Transverse colon (tissue), 4 donors: ENCODE data around the gene ZC3H12C. TPM values are rescaled to one million over a fixed set of nuclear protein-coding genes. Genes with fewer than 3 reads are reported as not detected.
"Not testable (repeated sequence)": the region's sequence is repeated elsewhere in the genome, so short reads cannot be mapped to it uniquely, and the experiment has no call there.

Experiments used
- DNase-seq: peaks from one replicate; pipeline ENCODE4 v3.0.0-alpha.2; 2019
- H3K27ac ChIP-seq, 4 donors: fragments of 200-600 bp; sonication (generic); 2 replicates each; pipeline ENCODE4 v1.5.1; 2016 to 2018; ENCODE audit warnings: inconsistent platforms in 4 of 4
- H3K27me3 ChIP-seq: fragments of 200-600 bp; sonication (generic); 2 replicates; pipeline ENCODE4 v1.5.1; 2017; ENCODE audit warnings: inconsistent platforms
- H3K36me3 ChIP-seq, 4 donors: fragments of 200-600 bp; sonication (generic); 2 replicates each; pipeline ENCODE4 v1.5.1; 2017 to 2019; ENCODE audit warnings: inconsistent platforms in 4 of 4
- H3K4me1 ChIP-seq, 4 donors: fragments of 200-600 bp; sonication (generic); 2 replicates each; pipeline ENCODE4 v1.5.1; 2017 to 2020; ENCODE audit warnings: inconsistent platforms in 4 of 4
- H3K4me3 ChIP-seq, 4 donors: fragments of 200-600 bp; sonication (generic); 1 replicate in 1 of 4; 2 replicates in 3 of 4; pipeline versions ENCODE4 v1.5.1 to v1.6.1; 2017 to 2019; ENCODE audit warnings: inconsistent platforms in 4 of 4
- H3K9me3 ChIP-seq, 2 donors: fragments of 200-600 bp; sonication (generic); 2 replicates each; pipeline ENCODE4 v1.5.1; 2017 to 2019; ENCODE audit warnings: inconsistent platforms in 2 of 2
- EP300 ChIP-seq: sonication (generic); formaldehyde crosslinking; IDR thresholded peaks from one replicate; pipeline ENCODE4 v1.6.1; 2017; ENCODE audit warnings: antibody characterized with exemption, low read depth
- POLR2A ChIP-seq: fragments of 450-650 bp; IDR thresholded peaks from one replicate; pipeline ENCODE4 v1.6.1; 2016; ENCODE audit warnings: antibody characterized with exemption, mild to moderate bottlenecking, moderate library complexity
- POLR2AphosphoS5 ChIP-seq, 3 donors: sonication (generic); formaldehyde crosslinking; IDR thresholded peaks; one replicate each; pipeline ENCODE4 v1.6.1; 2016; ENCODE audit warnings: antibody characterized with exemption in 3 of 3
- WGBS, 2 donors: methylation state at CpG; one replicate each; pipeline ENCODE4 v1.1.5; 2018; ENCODE audit warnings: low coverage in 1 of 2; 5-methylcytosine and 5-hydroxymethylcytosine counted together
- in situ Hi-C, 4 donors: fragments of 200-750 bp; cut with MboI; loops; one replicate each; pipeline versions ENCODE4 v1.15.0 to v1.15.1; 2017; ENCODE audit warnings: low sequenced_read_pairs in 3 of 4, low pct_ligation_motif_present in 1 of 4, low pct_unique_long_range_greater_than_20kb in 1 of 4
- intact Hi-C: fragments of 100-400 bp; cut with DNase I; formaldehyde crosslinking; loops from one replicate; pipeline ENCODE4 v1.15.1; 2023; ENCODE audit warnings: low total_unique reads
- total RNA-seq, 4 donors: library from RNA; depleted of rRNA; stranded (reverse); fragments of >200 nt; gene quantifications; one replicate each; pipeline ENCODE4 v1.1.0, GENCODE V29; 2016
- TF ChIP-seq, protein P1 (sequence below), 5 experiments: fragments of 200-600 bp in 3 of 5; fragments of 450-650 bp in 2 of 5; sonication (generic) in 3 of 5; IDR thresholded peaks; 1 replicate in 2 of 5; 2 replicates in 3 of 5; pipeline ENCODE4 v1.5.1; 2016 to 2017; ENCODE audit warnings: antibody characterized with exemption in 5 of 5, inconsistent platforms in 3 of 5, mild to moderate bottlenecking in 2 of 5, moderate library complexity in 1 of 5

The ZC3H12C gene
- total RNA-seq, 4 donors from 2014 or later: 6.4 to 21.2 (median 14.4) TPM

GRCh38 chr11:110059706-110060463, 33.3 kb upstream of the ZC3H12C start:
- no peaks in the 10 kb centered on the region for H3K27me3 ChIP-seq
- H3K27ac ChIP-seq: no peak overlapping the region
- in situ Hi-C loops (no loop called here), intact Hi-C loops (no loop called here)
- 28 to 42% methylated on average over 2 of the region's 2 CpGs for WGBS, 2 donors
- no peak overlapping the region for H3K4me3 ChIP-seq
- no peaks in the 10 kb centered on the region for H3K36me3 ChIP-seq
- H3K4me1 ChIP-seq: no peaks in the 10 kb centered on the region
- H3K9me3 ChIP-seq: no peaks in the 10 kb centered on the region
- TF ChIP-seq POLR2A: no peak
- TF ChIP-seq, protein P1, sequence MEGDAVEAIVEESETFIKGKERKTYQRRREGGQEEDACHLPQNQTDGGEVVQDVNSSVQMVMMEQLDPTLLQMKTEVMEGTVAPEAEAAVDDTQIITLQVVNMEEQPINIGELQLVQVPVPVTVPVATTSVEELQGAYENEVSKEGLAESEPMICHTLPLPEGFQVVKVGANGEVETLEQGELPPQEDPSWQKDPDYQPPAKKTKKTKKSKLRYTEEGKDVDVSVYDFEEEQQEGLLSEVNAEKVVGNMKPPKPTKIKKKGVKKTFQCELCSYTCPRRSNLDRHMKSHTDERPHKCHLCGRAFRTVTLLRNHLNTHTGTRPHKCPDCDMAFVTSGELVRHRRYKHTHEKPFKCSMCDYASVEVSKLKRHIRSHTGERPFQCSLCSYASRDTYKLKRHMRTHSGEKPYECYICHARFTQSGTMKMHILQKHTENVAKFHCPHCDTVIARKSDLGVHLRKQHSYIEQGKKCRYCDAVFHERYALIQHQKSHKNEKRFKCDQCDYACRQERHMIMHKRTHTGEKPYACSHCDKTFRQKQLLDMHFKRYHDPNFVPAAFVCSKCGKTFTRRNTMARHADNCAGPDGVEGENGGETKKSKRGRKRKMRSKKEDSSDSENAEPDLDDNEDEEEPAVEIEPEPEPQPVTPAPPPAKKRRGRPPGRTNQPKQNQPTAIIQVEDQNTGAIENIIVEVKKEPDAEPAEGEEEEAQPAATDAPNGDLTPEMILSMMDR (IDR thresholded peaks at IDR 0.05): no peak
- no peak for TF ChIP-seq EP300
- no peak for TF ChIP-seq POLR2AphosphoS5 (IDR thresholded peaks at IDR 0.05)
- no peak for DNase-seq

DNA sequence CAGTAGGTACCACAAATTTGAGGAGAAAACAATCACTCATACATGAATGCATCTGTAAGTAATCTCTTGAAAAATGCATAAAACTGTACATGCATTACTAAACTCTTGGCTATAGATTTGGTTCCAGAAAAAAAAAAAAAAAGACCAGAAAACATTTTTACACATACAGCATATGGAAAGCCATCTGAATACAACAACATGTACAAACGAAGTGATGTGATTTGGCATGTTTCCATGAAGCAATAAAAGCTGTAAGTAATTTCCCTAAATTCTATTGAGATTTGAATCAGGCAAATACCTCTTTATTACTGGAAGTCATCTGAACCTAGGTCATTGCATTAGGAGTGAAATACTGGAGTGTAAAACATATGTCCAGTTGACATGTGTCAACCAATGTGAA, 31.9 kb upstream of the ZC3H12C start:
- WGBS, 2 donors: 30 to 44% methylated on average over 1 of the region's 1 CpG
- Histone ChIP-seq H3K4me3 (no peak overlapping the region), H3K4me1 (no peaks in the 10 kb centered on the region), H3K27me3 (no peaks in the 10 kb centered on the region), H3K27ac (no peak overlapping the region), H3K9me3 (no peaks in the 10 kb centered on the region), H3K36me3 (no peaks in the 10 kb centered on the region)
- in situ Hi-C loops (no loop called here), intact Hi-C loops (no loop called here)
- TF ChIP-seq POLR2AphosphoS5 (IDR thresholded peaks at IDR 0.05): no peak
- DNase-seq: no peak

DNA sequence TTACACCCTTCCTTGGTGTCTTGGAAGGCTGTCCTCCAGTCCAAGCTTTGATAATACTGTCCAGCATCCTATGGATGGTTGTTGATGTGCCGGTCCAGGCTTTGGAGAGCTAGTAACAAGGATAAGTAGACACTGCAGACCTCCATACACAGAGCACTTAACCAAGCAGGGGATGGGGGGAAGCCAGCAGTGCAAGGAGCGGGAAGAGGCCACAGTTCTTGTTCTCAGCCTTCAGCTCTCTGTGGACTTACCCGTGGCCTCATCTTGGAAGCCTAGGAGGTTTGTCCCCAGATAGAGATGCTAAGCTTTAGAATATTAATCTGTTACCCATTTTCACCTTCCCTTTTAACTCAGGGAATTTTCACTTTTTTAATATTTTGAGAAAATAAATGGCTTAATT, 30.9 kb upstream of the ZC3H12C start:
- no peak for DNase-seq
- H3K27me3 ChIP-seq: no peaks in the 10 kb centered on the region
- in situ Hi-C loops: no loop called here
- 92 to 93% methylated on average over 2 to 3 of the region's 3 CpGs for WGBS, 2 donors
- H3K4me1 ChIP-seq: no peaks in the 10 kb centered on the region
- intact Hi-C loops: no loop called here
- H3K36me3 ChIP-seq: no peaks in the 10 kb centered on the region
- H3K9me3 ChIP-seq: no peaks in the 10 kb centered on the region
- H3K27ac ChIP-seq: no peak overlapping the region
- TF ChIP-seq POLR2A (no peak), POLR2AphosphoS5 (IDR thresholded peaks at IDR 0.05) (no peak), EP300 (no peak)
- TF ChIP-seq, protein P1 (IDR thresholded peaks at IDR 0.05): no peak
- no peak overlapping the region for H3K4me3 ChIP-seq

GRCh38 chr11:110065189-110065588, 28.0 kb upstream of the ZC3H12C start:
- no peak overlapping the region for H3K27ac ChIP-seq
- intact Hi-C loops (no loop called here), in situ Hi-C loops (no loop called here)
- H3K27me3 ChIP-seq: no peaks in the 10 kb centered on the region
- H3K4me3 ChIP-seq: no peak overlapping the region
- no peaks in the 10 kb centered on the region for H3K36me3 ChIP-seq
- WGBS, 2 donors: 45 to 48% methylated on average over 2 of the region's 2 CpGs
- H3K4me1 ChIP-seq: peaks cover 0 to 12% (median 2%) of the 10 kb centered on the region in 4 donors
- no peaks in the 10 kb centered on the region for H3K9me3 ChIP-seq
- DNase-seq: no peak
- no peak for TF ChIP-seq POLR2AphosphoS5 (IDR thresholded peaks at IDR 0.05)

GRCh38 chr11:110068001-110068400, 25.2 kb upstream of the ZC3H12C start:
- H3K4me3 ChIP-seq, H3K27ac ChIP-seq, H3K36me3 ChIP-seq, intact Hi-C loops, H3K27me3 ChIP-seq, H3K9me3 ChIP-seq, DNase-seq, in situ Hi-C loops: not testable (repeated sequence)
- 72 to 98% methylated on average over 3 to 4 of the region's 4 CpGs for WGBS, 2 donors
- peaks cover 0 to 12% (median 2%) of the 10 kb centered on the region in 4 donors for H3K4me1 ChIP-seq
